ENCODE measurements around the gene KIAA2012. TPM values are rescaled to one million over a fixed set of nuclear protein-coding genes. Genes with fewer than 3 reads are reported as not detected.

KIAA2012 gene
- polyA plus RNA-seq, 1 donor (not counting 4 experiments of a cell fraction or from before 2014, with no cell fraction given) = not detected

DNA sequence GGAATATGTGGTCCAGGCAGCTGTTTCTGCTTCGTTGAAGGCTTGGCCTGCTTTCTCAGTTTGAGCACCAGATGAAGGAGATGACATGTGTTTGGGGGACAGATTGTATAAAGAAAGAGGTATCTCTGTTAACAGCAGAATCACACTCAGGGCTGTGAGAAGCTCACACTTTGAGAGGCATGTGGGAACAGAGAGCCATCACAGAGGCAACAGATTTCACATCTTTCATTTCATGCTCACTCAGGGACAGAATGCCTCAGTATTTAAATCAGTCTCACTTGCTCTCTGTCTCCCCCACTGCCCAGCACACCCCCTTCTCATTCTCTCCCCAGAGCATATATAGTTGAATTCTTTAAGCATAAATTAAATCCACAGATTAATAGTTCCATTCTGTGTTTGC, 37.4 kb downstream of the KIAA2012 start:
- Histone ChIP-seq H3K9me1 (ENCODE audit: control insufficient read depth, extremely low read depth, insufficient read depth, low read length) (no peaks in the 10 kb centered on the region), H3K9me3 (ENCODE audit: control insufficient read depth, low read depth, low read length) (no peaks in the 10 kb centered on the region), H3K4me1 (ENCODE audit: control insufficient read depth, extremely low read depth, insufficient read depth, low read length) (no peaks in the 10 kb centered on the region), H3K27ac (ENCODE audit: control insufficient read depth, insufficient read depth, low read length) (no peak overlapping the region), H3K36me3 (ENCODE audit: control insufficient read depth in 2 of 2, extremely low read depth in 1 of 2, insufficient read depth in 2 of 2, low read length in 2 of 2) (no peaks in the 10 kb centered on the region), H4K20me1 (ENCODE audit: control insufficient read depth, extremely low read depth, insufficient read depth, low read length) (no peaks in the 10 kb centered on the region), H2AFZ (ENCODE audit: control insufficient read depth, low read length) (no peak overlapping the region), H3K9ac (ENCODE audit: control insufficient read depth, extremely low read depth, insufficient read depth, low read length) (no peak overlapping the region), H3K4me3 (ENCODE audit: control insufficient read depth in 2 of 3, extremely low read depth in 1 of 3, insufficient read depth in 2 of 3, low read depth in 1 of 3, low read length in 3 of 3) (no peak overlapping the region), H3K4me2 (ENCODE audit: control insufficient read depth, extremely low read depth, insufficient read depth, low read depth, low read length) (no peak overlapping the region), H3K79me2 (ENCODE audit: control insufficient read depth, insufficient read depth, low read length) (no peaks in the 10 kb centered on the region), H3K27me3 (ENCODE audit: control insufficient read depth, extremely low read depth, insufficient read depth, low read length) (peaks cover 10% of the 10 kb centered on the region)
- no peak for FAIRE-seq
- no peak for TF ChIP-seq EZH2 (IDR thresholded peaks at IDR 0.05; ENCODE audit: low read length)
- TF ChIP-seq, protein P1, sequence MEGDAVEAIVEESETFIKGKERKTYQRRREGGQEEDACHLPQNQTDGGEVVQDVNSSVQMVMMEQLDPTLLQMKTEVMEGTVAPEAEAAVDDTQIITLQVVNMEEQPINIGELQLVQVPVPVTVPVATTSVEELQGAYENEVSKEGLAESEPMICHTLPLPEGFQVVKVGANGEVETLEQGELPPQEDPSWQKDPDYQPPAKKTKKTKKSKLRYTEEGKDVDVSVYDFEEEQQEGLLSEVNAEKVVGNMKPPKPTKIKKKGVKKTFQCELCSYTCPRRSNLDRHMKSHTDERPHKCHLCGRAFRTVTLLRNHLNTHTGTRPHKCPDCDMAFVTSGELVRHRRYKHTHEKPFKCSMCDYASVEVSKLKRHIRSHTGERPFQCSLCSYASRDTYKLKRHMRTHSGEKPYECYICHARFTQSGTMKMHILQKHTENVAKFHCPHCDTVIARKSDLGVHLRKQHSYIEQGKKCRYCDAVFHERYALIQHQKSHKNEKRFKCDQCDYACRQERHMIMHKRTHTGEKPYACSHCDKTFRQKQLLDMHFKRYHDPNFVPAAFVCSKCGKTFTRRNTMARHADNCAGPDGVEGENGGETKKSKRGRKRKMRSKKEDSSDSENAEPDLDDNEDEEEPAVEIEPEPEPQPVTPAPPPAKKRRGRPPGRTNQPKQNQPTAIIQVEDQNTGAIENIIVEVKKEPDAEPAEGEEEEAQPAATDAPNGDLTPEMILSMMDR (optimal IDR thresholded peaks at IDR 0.05 in 1 of 3, IDR thresholded peaks at IDR 0.05 in 1 of 3, conservative IDR thresholded peaks at IDR 0.05 in 1 of 3; ENCODE audit: extremely low read depth in 1 of 3, insufficient read depth in 2 of 3, low read length in 3 of 3) = no peak
- dilution Hi-C loops (cut with MboI; ENCODE audit: extremely low pct_ligation_motif_present, low sequenced_read_pairs) = no loop called here
- DNase-seq (ENCODE audit: low read depth, low spot score) = no peak

DNA sequence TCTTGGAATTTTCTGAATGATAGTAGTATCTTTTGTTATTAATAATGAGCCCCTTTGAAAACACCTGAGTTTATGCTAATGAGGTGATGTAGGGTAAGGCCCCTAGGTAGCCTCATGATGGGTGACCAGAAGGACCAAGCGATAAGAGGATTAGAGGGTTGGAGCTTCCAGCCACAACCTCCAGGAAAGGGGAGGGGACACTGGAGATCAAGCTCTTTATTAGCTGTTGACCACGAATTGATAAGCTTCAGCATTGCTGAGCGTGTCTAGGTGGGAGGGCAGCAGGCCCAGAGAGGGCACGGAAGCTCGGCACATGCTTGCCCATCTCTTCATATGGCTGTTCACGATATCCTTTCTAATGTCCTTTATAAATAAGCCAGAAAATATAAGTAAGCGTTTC, 39.0 kb downstream of the KIAA2012 start:
- no peak overlapping the region for H2AFZ ChIP-seq (ENCODE audit: control insufficient read depth, low read length)
- H3K79me2 ChIP-seq (ENCODE audit: control insufficient read depth, insufficient read depth, low read length) = no peaks in the 10 kb centered on the region
- no peak overlapping the region for H3K4me3 ChIP-seq (ENCODE audit: control insufficient read depth in 2 of 3, extremely low read depth in 1 of 3, insufficient read depth in 2 of 3, low read depth in 1 of 3, low read length in 3 of 3)
- no peaks in the 10 kb centered on the region for H3K9me3 ChIP-seq (ENCODE audit: control insufficient read depth, low read depth, low read length)
- no peaks in the 10 kb centered on the region for H4K20me1 ChIP-seq (ENCODE audit: control insufficient read depth, extremely low read depth, insufficient read depth, low read length)
- dilution Hi-C loops (cut with MboI; ENCODE audit: extremely low pct_ligation_motif_present, low sequenced_read_pairs) = no loop called here
- H3K27me3 ChIP-seq (ENCODE audit: control insufficient read depth, extremely low read depth, insufficient read depth, low read length) = peaks cover 14% of the 10 kb centered on the region
- H3K4me2 ChIP-seq (ENCODE audit: control insufficient read depth, extremely low read depth, insufficient read depth, low read depth, low read length) = no peak overlapping the region
- no peaks in the 10 kb centered on the region for H3K9me1 ChIP-seq (ENCODE audit: control insufficient read depth, extremely low read depth, insufficient read depth, low read length)
- TF ChIP-seq EZH2 (IDR thresholded peaks at IDR 0.05; ENCODE audit: low read length) = no peak
- no peak overlapping the region for H3K27ac ChIP-seq (ENCODE audit: control insufficient read depth, insufficient read depth, low read length)
- H3K36me3 ChIP-seq (ENCODE audit: control insufficient read depth in 2 of 2, extremely low read depth in 1 of 2, insufficient read depth in 2 of 2, low read length in 2 of 2) = no peaks in the 10 kb centered on the region
- H3K9ac ChIP-seq (ENCODE audit: control insufficient read depth, extremely low read depth, insufficient read depth, low read length) = no peak overlapping the region
- FAIRE-seq (no peak), DNase-seq (ENCODE audit: low read depth, low spot score) (no peak)
- H3K4me1 ChIP-seq (ENCODE audit: control insufficient read depth, extremely low read depth, insufficient read depth, low read length) = no peaks in the 10 kb centered on the region

DNA sequence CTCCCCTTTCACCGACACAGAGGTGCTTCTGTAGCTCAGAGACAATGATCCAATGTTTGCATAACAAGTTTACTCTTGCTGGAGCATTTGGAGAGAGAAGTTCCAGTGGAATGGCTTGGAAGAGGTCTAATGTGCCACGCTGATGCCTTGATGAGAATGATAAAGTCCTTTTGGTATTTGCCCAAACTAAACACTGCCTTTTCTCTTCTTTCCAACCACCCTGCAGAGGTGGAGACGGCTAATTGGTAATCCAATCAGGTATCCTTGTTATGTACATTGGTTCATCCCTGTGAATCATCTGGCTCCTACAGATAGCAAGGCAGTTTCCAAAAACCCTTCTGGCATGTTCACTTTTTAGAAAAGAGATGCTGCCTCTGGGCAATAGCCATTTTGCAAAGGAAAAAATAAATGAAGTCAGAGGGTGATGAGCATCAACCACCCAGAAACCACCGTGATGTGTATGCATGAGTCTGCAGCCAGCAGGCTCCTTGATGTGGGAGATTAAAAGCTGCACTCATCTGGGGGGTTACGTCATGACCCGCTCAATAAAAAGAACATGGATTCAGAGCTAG, 40.6 kb downstream of the KIAA2012 start:
- Histone ChIP-seq H3K9ac (ENCODE audit: control insufficient read depth, extremely low read depth, insufficient read depth, low read length) (no peak overlapping the region), H3K9me1 (ENCODE audit: control insufficient read depth, extremely low read depth, insufficient read depth, low read length) (no peaks in the 10 kb centered on the region), H3K9me3 (ENCODE audit: control insufficient read depth, low read depth, low read length) (no peaks in the 10 kb centered on the region), H3K27ac (ENCODE audit: control insufficient read depth, insufficient read depth, low read length) (no peak overlapping the region), H3K36me3 (ENCODE audit: control insufficient read depth in 2 of 2, extremely low read depth in 1 of 2, insufficient read depth in 2 of 2, low read length in 2 of 2) (no peaks in the 10 kb centered on the region), H4K20me1 (ENCODE audit: control insufficient read depth, extremely low read depth, insufficient read depth, low read length) (no peaks in the 10 kb centered on the region), H3K27me3 (ENCODE audit: control insufficient read depth, extremely low read depth, insufficient read depth, low read length) (peaks cover 14% of the 10 kb centered on the region), H3K4me1 (ENCODE audit: control insufficient read depth, extremely low read depth, insufficient read depth, low read length) (no peaks in the 10 kb centered on the region), H3K79me2 (ENCODE audit: control insufficient read depth, insufficient read depth, low read length) (no peaks in the 10 kb centered on the region), H3K4me3 (ENCODE audit: control insufficient read depth in 2 of 3, extremely low read depth in 1 of 3, insufficient read depth in 2 of 3, low read depth in 1 of 3, low read length in 3 of 3) (no peak overlapping the region), H2AFZ (ENCODE audit: control insufficient read depth, low read length) (no peak overlapping the region), H3K4me2 (ENCODE audit: control insufficient read depth, extremely low read depth, insufficient read depth, low read depth, low read length) (no peak overlapping the region)
- TF ChIP-seq, protein P1 (optimal IDR thresholded peaks at IDR 0.05 in 1 of 3, IDR thresholded peaks at IDR 0.05 in 1 of 3, conservative IDR thresholded peaks at IDR 0.05 in 1 of 3; ENCODE audit: extremely low read depth in 1 of 3, insufficient read depth in 2 of 3, low read length in 3 of 3) = no peak
- TF ChIP-seq EZH2 (IDR thresholded peaks at IDR 0.05; ENCODE audit: low read length) = no peak
- dilution Hi-C loops (cut with MboI; ENCODE audit: extremely low pct_ligation_motif_present, low sequenced_read_pairs) = no loop called here
- no peak for DNase-seq (ENCODE audit: low read depth, low spot score)
- peak; percentile 46 for FAIRE-seq
